Retinal pigment epithelial cell (primary cell): ENCODE results near the gene ELMO2.

Experiments used
- DNase-seq: peaks from one replicate; pipeline ENCODE4 v3.0.0-alpha.2; 2010; ENCODE audit warnings: low read depth
- H3K4me3 ChIP-seq: 2 replicates; pipeline ENCODE4 v1.5.1; 2011; ENCODE audit warnings: mild to moderate bottlenecking, low read length, control low read depth, moderate library complexity
- TF ChIP-seq, protein P1 (sequence below): conservative IDR thresholded peaks from 2 replicates; pipeline ENCODE4 v1.5.1; 2011; ENCODE audit warnings: low read depth, low read length, control low read depth, inconsistent platforms

Gene ELMO2

DNA sequence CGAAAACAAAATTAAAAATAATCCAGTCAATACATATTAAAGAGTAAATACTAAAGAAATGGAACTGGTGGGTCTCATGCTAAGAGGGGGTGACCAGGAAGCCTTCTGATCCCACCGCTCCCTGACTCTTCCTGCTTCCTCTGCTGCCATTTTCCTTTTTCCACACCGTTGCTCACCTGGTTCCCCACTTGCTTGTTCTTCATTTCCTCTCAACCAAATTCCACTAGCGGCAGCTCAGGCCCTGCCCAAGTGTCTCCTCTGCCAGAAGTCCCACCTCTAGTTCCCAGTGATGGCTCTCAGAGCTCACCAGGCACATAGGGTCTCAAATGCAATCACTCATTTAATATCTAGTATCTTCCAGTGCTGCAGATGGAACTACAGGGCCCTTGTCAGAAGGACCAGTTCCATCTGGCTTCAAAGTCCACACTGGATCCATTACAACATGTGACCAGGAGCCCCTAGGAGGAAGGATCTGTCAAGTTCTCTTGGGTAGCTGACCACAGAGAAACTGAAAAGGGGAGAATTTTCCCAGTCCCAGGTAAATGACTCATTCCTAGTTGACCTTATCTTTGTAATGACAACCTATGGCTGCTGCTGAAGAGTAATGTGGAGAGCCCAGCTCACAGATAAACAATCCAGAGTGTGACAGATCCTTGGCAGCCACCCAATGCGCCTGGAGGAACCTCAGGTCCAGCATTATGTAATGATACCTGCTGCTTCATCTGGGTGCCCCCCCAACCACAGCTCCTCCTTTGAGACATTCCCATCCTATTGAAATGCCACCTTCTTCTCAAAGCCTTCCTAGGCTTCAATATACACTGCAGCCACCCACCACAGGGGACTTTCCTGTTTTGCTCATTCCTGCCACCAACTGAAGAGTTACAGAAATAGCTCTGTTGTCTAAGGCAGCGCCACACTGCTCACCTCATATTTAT is 38.2 kb downstream of the ELMO2 start:
- no peak overlapping the region for H3K4me3 ChIP-seq
- DNase-seq: no peak
- TF ChIP-seq, protein P1, sequence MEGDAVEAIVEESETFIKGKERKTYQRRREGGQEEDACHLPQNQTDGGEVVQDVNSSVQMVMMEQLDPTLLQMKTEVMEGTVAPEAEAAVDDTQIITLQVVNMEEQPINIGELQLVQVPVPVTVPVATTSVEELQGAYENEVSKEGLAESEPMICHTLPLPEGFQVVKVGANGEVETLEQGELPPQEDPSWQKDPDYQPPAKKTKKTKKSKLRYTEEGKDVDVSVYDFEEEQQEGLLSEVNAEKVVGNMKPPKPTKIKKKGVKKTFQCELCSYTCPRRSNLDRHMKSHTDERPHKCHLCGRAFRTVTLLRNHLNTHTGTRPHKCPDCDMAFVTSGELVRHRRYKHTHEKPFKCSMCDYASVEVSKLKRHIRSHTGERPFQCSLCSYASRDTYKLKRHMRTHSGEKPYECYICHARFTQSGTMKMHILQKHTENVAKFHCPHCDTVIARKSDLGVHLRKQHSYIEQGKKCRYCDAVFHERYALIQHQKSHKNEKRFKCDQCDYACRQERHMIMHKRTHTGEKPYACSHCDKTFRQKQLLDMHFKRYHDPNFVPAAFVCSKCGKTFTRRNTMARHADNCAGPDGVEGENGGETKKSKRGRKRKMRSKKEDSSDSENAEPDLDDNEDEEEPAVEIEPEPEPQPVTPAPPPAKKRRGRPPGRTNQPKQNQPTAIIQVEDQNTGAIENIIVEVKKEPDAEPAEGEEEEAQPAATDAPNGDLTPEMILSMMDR: no peak

DNA sequence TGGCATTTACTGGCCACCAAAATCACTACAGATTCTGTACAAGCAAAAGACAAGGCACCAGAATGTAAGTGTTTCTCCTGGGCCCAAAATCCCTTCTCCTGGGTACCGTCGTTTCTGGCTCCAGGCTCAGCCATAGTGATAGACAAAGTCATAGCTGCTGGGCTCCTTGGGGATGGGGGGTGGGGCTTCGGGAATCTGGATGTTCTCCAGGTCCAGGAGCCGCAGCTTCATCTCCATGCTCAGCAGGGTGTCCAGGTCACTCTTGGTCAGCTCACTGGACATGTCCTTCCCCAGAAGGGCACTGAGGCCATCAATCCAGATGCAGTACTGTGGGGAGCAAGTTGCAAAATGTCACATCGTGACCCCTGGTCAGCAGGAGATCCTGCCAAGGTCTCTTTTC is 39.2 kb downstream of the ELMO2 start:
- TF ChIP-seq, protein P1: no peak
- DNase-seq: no peak
- H3K4me3 ChIP-seq: no peak overlapping the region

DNA sequence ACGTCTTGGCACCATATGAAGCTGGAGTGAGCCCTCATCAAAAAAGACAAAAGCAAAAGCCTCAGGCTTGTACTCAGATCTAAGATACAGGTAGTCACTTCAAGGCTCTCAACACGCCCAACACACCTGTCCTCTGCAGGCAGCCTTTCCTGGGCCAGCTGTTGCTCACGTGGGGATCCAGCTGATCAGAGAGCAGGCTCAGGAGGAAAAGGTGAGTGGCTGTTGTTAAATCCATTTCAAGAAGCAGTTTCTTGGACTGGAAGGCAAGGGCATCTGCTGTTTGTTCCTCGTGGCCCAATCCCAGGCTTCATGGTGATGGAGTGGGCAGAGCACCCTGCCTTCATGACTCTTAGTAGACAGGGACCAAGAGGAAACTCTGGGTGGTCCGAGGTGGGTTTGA is 39.6 kb downstream of the ELMO2 start:
- DNase-seq: no peak
- no peak overlapping the region for H3K4me3 ChIP-seq
- TF ChIP-seq, protein P1: no peak

DNA sequence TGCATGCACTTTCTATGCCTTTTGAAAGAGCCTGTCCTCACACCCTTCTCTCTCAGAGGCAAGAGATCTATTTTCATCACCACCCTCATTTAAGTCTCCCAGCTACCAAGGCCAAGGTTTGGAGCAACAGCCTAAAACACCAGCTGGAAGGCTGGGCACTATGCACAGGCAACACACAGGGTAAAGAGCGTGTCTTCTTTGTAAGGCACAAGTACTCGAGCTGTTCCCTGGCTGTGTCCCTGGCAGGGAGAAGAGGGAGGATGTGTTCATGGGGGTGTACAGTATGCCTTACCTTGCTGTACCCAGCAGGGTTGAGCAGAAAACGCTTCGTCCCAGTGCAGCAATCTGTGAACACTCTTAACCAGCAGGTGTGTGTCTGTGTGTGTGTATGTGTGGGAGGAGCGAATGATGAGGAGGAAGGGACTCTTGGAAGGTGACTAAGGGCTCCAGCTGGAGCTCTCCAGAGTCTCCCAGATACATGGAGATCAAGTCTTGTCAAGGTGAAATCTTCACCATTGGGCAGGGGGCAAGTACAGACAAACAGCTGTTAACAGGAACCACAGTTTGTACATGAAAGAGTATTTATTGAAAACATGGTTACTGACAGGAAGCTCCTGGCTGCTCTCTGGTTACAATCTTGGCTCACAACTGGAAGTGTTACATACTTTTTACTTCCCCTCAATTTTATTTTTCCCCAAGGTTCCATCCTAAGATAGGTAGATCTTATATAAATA is 40.8 kb downstream of the ELMO2 start:
- no peak for DNase-seq
- TF ChIP-seq, protein P1: no peak
- H3K4me3 ChIP-seq: no peak overlapping the region

DNA sequence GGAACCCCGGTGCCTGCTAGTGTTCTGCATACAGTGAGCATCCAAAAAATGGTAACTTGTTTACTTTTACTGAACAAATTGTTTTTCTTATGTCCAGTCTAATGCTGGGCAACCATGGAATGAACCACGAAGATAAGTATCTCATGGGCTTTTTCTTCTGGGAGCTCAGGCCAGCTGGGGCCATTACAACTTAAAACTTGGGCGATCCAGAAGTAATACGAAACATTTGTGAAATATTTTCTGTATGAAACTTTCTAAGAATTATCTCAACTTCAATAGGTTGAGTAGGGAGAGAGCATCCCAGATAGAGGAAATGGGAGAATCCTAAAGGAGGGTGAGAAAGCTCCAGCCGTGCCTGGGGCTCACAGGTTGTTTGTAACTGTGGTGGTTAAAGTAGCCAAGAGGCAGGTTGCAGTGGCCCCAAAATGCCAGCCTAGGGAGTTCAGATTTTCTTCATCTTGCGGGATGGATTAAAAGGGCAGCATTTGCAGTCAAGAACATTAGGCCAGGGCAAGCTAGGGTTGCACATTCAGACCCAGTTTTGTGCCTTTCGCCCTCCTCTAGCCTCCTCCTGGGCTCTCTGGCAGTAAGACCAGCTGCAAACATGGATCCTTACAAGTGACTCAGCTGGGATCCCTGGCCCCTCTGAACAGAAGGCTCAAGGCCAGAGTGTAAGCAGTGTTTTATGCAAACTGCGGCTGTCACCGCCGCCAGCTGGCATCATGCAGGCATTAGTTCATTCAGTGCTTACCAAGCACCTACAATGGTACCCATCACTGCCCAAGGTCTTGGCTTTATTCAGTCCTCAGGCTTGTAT is 41.5 kb downstream of the ELMO2 start:
- no peak for DNase-seq
- TF ChIP-seq, protein P1: no peak
- H3K4me3 ChIP-seq: peak overlapping the region; percentile 91

DNA sequence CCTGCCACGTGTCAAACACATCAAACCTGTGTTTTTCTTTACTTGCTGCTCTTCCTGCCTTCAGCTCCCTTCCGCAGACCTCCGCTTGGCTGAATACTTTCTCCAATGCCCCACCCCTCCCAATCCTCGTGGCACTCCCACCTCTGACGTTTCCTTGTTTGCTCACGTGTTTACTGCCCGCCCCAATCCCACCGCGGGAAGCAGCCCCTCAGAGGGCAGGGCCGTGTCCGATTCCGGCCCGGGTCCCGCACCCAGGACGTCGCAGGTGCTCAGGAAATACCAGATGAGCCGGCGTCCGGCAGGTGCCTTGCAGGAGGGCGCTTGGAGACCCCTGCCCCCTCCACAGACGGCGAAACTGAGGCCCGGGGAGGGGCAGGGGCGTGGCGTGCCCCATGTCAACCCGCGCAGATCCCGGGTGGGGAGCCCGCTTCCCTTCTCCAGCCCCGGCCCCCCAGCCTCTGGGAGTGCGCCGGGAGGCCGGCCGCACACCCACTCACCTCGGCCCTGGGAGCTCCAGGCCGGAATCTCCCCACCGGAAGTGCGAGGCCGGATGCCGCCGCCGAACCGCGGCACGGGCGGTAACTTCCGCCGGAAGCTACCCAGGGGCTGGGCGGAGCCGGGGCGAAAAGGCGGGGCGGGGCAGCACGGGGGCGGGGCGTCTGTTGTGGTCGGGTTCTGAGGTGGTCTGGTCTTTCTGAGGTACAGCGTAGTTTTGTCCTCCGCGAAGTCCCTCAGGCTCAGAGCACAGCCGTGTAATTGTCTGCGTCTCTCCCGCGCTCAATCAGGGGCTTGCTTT is 42.3 kb downstream of the ELMO2 start:
- peak; percentile 73 for DNase-seq
- H3K4me3 ChIP-seq: peak overlapping the region; percentile 91
- TF ChIP-seq, protein P1: no peak
